K562 (cell line): ENCODE results near the gene CCL4L2. TPM values are rescaled to one million over a fixed set of nuclear protein-coding genes. Genes with fewer than 3 reads are reported as not detected.
"Not testable (repeated sequence)": the region's sequence is repeated elsewhere in the genome, so short reads cannot be mapped to it uniquely, and the experiment has no call there.

Source experiments
- ATAC-seq: fragments of 200-7000 bp; cut with Tn5 transposase; 3 replicates; pipeline ENCODE4 v1.9.1; 2020; ENCODE audit warnings: moderate library complexity
- BruUV-seq: library from RNA; stranded (reverse); fragments of 400-500 nt; replicated peaks from 2 replicates; lab custom pipeline; 2021; lab: Mats Ljungman, UMichigan
- CTCF ChIA-PET: fragments of 300-600 bp; formaldehyde crosslinking; extraction: SDS; loops from one replicate; lab custom pipeline; 2021; ENCODE audit warnings: low intra/inter-chr PET ratio; lab: Yijun Ruan, JAX
- POLR2A ChIA-PET: fragments of 300-600, 350-650 bp; sonication (Branson Sonifier 250); formaldehyde crosslinking; extraction: SDS; loops from one replicate; lab custom pipeline; 2021; ENCODE audit warnings: antibody characterized with exemption, inconsistent platforms; lab: Yijun Ruan, JAX
- DNase-seq, 4 experiments: peaks; one replicate each; pipeline versions ENCODE4 v3.0.0 to v3.0.0-alpha.2; 2011 to 2018; ENCODE audit warnings: low spot score in 3 of 4, mixed read lengths in 3 of 4; ENCODE audit errors: extremely low read depth in 1 of 4
- FAIRE-seq: peaks from 2 replicates; lab custom pipeline; 2011; peaks lifted over from hg19 to GRCh38; lab: Jason Lieb, UNC
- H2AFZ ChIP-seq: 2 replicates; pipeline ENCODE4 v1.6.0; 2011; ENCODE audit warnings: low read depth, low read length, control low read depth, inconsistent platforms
- H3K27ac ChIP-seq: fragments of 200-600 bp; 3 replicates; pipeline ENCODE4 v1.8.0; 2011; ENCODE audit warnings: low read depth, mild to moderate bottlenecking, control low read depth, inconsistent platforms, low read length, moderate library complexity, mixed read lengths; ENCODE audit errors: extremely low read depth
- H3K27me3 ChIP-seq, 2 experiments: fragments of 300-600 bp in 1 of 2; 2 replicates in 1 of 2; 3 replicates in 1 of 2; pipeline versions ENCODE4 v1.6.0 to v1.8.0; 2011; ENCODE audit warnings: inconsistent platforms in 2 of 2, low read length in 2 of 2, mild to moderate bottlenecking in 1 of 2, mixed read lengths in 1 of 2, moderate library complexity in 1 of 2; ENCODE audit not compliant: control insufficient read depth in 2 of 2, insufficient read depth in 2 of 2
- H3K36me3 ChIP-seq: fragments of 300-600 bp; 3 replicates; pipeline ENCODE4 v1.8.0; 2011; ENCODE audit warnings: mild to moderate bottlenecking, low read length, inconsistent platforms; ENCODE audit not compliant: control insufficient read depth, insufficient read depth
- H3K4me1 ChIP-seq, 2 experiments: fragments of 200-600 bp in 1 of 2; replicated peaks in 1 of 2; 2 replicates in 1 of 2; 3 replicates in 1 of 2; pipeline versions ENCODE4 v1.5.1 to v1.8.0; 2011; ENCODE audit warnings: inconsistent platforms in 2 of 2, low read length in 2 of 2, mild to moderate bottlenecking in 1 of 2, mixed read lengths in 1 of 2, moderate library complexity in 1 of 2; ENCODE audit not compliant: control insufficient read depth in 2 of 2, insufficient read depth in 2 of 2
- H3K4me2 ChIP-seq: 2 replicates; pipeline ENCODE4 v1.6.1; 2011; ENCODE audit warnings: low read length, control low read depth, inconsistent platforms, mixed read lengths; ENCODE audit not compliant: insufficient read depth
- H3K4me3 ChIP-seq: fragments of 200-600 bp; sonication (generic), shearing (Covaris generic); 2 replicates; pipeline ENCODE4 v1.5.1; 2016; ENCODE audit warnings: control low read depth, inconsistent platforms
- H3K79me2 ChIP-seq: fragments of 200-600 bp; 3 replicates; pipeline ENCODE4 v1.8.0; 2011; ENCODE audit warnings: low read length, inconsistent platforms; ENCODE audit not compliant: control insufficient read depth, insufficient read depth
- H3K9ac ChIP-seq, 2 experiments: 2 replicates each; pipeline versions ENCODE4 v1.6.0 to v1.6.1; 2011; ENCODE audit warnings: low read depth in 2 of 2, low read length in 2 of 2, control low read depth in 1 of 2, inconsistent platforms in 1 of 2, mild to moderate bottlenecking in 1 of 2, mixed read lengths in 1 of 2; ENCODE audit not compliant: insufficient read depth in 1 of 2
- H3K9me1 ChIP-seq: one replicate; pipeline ENCODE4 v1.6.0; 2011; ENCODE audit warnings: inconsistent platforms, mild to moderate bottlenecking, low read length, moderate library complexity; ENCODE audit not compliant: control insufficient read depth, insufficient read depth
- H3K9me3 ChIP-seq: replicated peaks from 2 replicates; pipeline ENCODE4 v1.5.1; 2011; ENCODE audit warnings: low read depth, low read length, inconsistent platforms; ENCODE audit not compliant: control insufficient read depth, insufficient read depth
- H4K20me1 ChIP-seq: replicated peaks from 2 replicates; pipeline ENCODE4 v1.6.1; 2011; ENCODE audit warnings: low read length, inconsistent platforms, mixed read lengths; ENCODE audit not compliant: control insufficient read depth, insufficient read depth
- CHD7 ChIP-seq: fragments of 200-600 bp; sonication (generic); IDR thresholded peaks from one replicate; pipeline ENCODE4 v1.6.1; 2012; ENCODE audit warnings: mild to moderate bottlenecking, low read depth, low read length, inconsistent platforms
- WGBS: fragments of 100-300 bp; shearing (Covaris generic); methylation state at CpG from one replicate; pipeline ENCODE4 v1.1.6; 2016; ENCODE audit warnings: low coverage, mixed read lengths; ENCODE audit not compliant: insufficient coverage; ENCODE audit errors: missing lambda C conversion rate; 5-methylcytosine and 5-hydroxymethylcytosine counted together
- in situ Hi-C: fragments of 300-500 bp; cut with MboI; formaldehyde crosslinking; loops from 4 replicates; pipeline ENCODE4 v1.15.0; 2018; ENCODE audit warnings: inconsistent platforms, mixed read lengths
- intact Hi-C: fragments of 100-400 bp; cut with micrococcal nuclease; formaldehyde crosslinking; loops from 2 replicates; pipeline ENCODE4 v1.14.2; 2022
- polyA plus RNA-seq, 8 experiments: library from polyadenylated mRNA; depleted of rRNA in 4 of 8; stranded (reverse) in 5 of 8; unstranded in 3 of 8; fragments of >200 nt; fragmentation: Nextera tagmentation in 2 of 8; fragmentation: Illumina TruSeq in 1 of 8; extraction: Ambion mirVana in 2 of 8; extraction: Trizol in 1 of 8; gene quantifications; 2 replicates each; pipeline versions ENCODE4 v1.2.1 to v1.2.3, GENCODE V29; 2011 to 2014; ENCODE audit warnings: inconsistent platforms in 1 of 8, missing spikeins in 1 of 8
- total RNA-seq, 7 experiments: library from RNA; depleted of rRNA in 6 of 7; stranded (reverse); fragments of >200 nt in 6 of 7; fragmentation: Illumina TruSeq in 2 of 7; extraction: Trizol in 2 of 7; gene quantifications; 2 replicates each; pipeline versions ENCODE4 v1.2.1 to v1.2.3, GENCODE V29; 2011 to 2021; ENCODE audit warnings: low replicate concordance in 1 of 7
- TF ChIP-seq, protein P1 (sequence below): fragments of 450-650 bp; formaldehyde crosslinking; IDR thresholded peaks from 2 replicates; pipeline ENCODE4 v1.4.0; 2022; ENCODE audit warnings: mild to moderate bottlenecking, moderate library complexity

The CCL4L2 gene
- total and polyA plus RNA-seq, 9 of the 15 experiments (the other 6 are each of a cell fraction or from before 2014, with no cell fraction given) = 0.11 to 0.51 (median 0.38) TPM; not detected in 6

GRCh38 chr17:36193216-36193775, 17.6 kb upstream of the CCL4L2 start (continued):
- no peak for TF ChIP-seq CHD7
- TF ChIP-seq, protein P1, sequence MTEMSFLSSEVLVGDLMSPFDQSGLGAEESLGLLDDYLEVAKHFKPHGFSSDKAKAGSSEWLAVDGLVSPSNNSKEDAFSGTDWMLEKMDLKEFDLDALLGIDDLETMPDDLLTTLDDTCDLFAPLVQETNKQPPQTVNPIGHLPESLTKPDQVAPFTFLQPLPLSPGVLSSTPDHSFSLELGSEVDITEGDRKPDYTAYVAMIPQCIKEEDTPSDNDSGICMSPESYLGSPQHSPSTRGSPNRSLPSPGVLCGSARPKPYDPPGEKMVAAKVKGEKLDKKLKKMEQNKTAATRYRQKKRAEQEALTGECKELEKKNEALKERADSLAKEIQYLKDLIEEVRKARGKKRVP (CRISPR knock-in tag) = no peak

DNA sequence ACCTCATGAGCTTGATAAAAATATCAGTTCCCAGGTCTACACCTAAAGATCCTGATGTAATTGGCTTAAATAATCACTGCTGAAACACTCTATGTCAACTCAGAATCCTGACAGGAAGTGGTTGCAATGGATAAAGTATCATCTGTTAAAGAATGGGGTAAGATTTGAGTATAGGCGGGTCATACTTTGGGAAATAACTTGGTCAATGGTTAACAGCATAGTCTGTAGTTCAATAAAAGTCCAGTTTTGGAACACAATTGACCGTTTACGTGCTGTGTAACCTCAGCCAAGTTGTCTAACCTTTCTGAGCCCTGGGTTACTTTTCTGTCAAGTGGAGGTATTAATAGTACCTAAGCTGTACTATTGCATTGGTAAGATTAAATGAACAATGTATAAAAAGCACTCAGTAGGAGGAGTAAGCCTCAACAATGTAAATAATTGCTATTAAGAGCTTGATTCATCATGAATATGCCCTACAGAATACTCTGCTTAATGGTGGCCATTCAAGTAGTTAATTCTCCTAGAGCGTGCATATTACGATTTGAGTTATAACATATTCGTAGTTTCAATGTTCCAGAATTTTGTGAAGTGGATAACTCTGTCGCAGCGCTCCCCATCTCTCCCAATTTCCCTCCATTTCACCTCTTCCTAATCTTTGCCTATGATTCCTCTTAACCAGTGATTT, 16.6 kb upstream of the CCL4L2 start:
- H3K9me3 ChIP-seq, H3K36me3 ChIP-seq, H3K79me2 ChIP-seq, H4K20me1 ChIP-seq, ATAC-seq, FAIRE-seq, H3K4me2 ChIP-seq, BruUV-seq, H3K4me3 ChIP-seq, H3K27ac ChIP-seq, DNase-seq, H3K9ac ChIP-seq, intact Hi-C loops, H3K4me1 ChIP-seq, H2AFZ ChIP-seq, CTCF ChIA-PET, H3K9me1 ChIP-seq: not testable (repeated sequence)
- POLR2A ChIA-PET = interaction anchor here (0.6 kb wide), 1 partner anchor 15 kb away, joined by 3 read pairs; no protein-coding TSS in a partner anchor
- WGBS = 1% methylated on average over 5 of the region's 8 CpGs
- H3K27me3 ChIP-seq = peaks cover 15 to 33% of the 10 kb centered on the region in 2 experiments; a peak in 4 of 5 replicates
- in situ Hi-C loops = loop anchor here (10.0 kb wide), 1 partner anchor 281 kb away; no protein-coding TSS in a partner anchor
